Fibroblast of skin of abdomen (primary cell): Measurements from ENCODE around the gene ZGRF1.
"Not testable (repeated sequence)": the region's sequence is repeated elsewhere in the genome, so short reads cannot be mapped to it uniquely, and the experiment has no call there.

Experiments used
- DNase-seq: peaks from one replicate; pipeline ENCODE4 v3.0.0-alpha.2; 2013

The ZGRF1 gene

DNA sequence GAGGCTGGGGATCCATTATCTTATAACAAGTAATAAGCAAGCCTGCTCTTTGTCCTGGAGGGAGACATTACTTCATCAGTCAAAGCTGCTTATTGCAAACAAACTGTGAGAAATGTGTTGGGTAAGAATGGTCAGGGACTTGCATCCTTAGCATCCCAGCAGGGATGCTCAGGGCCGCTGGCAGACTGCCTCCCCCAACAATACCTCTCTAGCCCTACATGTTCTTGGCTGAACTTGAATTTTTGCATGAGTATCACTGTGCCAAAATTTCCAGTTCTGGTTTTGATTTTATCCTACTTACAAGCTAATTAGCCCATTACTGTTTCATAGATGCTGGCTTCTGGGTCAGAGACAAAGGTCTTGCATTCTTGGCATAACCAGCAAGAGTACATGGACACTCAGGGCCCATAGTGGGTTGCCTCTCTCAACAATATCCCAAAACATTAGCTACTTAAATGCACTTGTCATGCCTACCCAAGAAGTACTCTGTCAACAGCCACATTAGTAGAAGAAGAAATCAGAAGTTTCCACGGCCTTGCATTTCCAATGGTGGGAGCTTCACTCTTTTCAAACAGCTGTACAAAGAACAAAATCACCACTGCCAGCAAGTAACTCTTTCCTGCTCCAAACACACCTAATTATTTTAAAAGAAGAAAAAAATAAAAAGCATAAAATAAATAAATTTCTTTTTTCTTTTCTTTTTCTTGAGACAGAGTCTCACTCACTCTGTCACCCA lies 78.9 kb downstream of the ZGRF1 start:
- DNase-seq = no peak

DNA sequence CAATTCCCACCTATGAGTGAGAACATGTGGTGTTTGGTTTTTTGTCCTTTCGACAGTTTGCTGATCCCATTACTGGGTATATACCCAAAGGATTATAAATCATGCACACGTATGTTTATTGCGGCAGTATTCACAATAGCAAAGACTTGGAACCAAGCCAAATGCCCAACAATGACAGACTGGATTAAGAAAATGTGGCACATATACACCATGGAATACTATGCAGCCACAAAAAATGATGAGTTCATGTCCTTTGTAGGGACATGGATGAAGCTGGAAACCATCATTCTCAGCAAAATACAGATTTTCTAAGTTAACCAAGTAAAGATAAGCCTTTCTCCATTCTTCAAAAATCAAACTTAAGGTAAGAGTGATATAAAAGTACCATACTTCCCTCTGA lies 82.4 kb downstream of the ZGRF1 start:
- not testable (repeated sequence) for DNase-seq

- DNase-seq = peak; percentile 61
Measured at GRCh38 chr4:112552668-112553067, 84.0 kb downstream of the ZGRF1 start.

DNA sequence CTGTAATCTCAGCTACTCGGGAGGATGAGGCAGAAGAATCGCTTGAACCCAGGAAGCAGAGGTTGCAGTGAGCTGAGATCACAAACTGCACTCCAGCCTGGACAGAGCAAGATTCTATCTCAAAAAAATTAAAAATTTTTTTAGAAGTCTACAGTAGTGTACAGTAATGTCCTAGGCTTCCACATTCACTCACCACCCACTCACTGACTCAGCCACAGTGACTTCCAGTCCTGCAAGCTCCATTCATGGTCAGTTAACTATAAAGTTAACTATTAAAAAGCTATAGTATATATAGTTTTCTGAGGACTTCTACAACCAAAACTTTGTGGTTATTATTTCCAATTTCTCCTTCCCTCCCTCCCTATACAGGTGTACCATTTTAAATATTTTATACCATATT lies 86.0 kb downstream of the ZGRF1 start:
- peak; percentile 55 for DNase-seq

DNA sequence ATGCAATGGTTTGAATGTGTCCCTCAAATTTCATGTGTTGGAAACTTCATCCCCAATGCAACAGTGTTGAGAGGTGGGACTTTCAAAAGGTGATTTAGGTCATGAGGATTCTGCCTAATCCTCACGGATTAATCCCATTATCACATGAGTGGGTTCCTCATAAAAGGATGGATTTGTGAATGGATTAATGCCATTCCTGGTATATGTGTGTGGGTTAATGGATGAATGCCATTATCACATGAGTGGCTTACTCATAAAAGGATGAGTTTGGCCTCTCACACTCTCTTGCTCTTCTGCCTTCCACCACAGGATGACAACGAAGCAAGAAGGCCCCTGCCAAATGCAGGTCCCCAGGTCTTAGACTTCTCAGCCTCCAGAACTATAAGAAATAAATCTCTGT lies 90.2 kb downstream of the ZGRF1 start:
- DNase-seq = no peak

DNA sequence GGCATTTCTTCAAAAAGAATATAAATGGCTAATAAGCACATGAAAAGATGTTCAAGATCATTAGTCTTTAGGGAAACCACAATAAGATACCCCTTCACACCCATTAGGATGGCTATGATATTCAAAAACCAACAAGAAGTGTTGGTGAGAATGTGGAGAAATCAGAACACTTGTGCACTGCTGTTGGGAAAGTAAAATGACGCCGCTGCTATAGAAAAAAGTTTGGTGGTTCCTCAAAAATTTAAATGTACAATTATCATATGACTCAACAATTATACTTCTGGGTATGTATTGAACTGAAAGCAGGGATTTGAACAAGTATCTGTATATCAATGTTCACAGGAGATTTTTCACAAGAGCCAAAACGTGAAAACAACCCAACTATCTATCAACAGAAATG lies 91.4 kb downstream of the ZGRF1 start:
- DNase-seq = no peak

- no peak for DNase-seq
Measured at GRCh38 chr4:112540695-112541094, 96.0 kb downstream of the ZGRF1 start.

DNA sequence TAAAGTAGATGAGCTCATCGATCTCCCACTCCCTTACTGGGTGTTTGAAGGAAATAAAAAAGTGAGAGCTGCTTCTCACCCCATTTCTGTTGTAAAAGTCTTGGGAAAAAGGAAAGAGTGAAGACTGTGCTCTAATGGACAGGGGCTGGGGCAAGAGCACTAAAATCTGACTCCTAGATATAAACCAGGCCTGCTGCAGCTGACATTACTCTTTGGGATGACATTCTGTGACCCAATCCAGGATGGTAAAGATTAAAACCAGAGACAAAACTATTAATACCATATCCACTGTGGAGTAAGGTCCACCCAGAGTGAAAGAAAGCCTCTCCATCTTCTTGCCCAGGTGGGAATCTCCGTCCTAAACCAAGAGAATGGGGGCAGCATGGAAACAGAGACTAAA lies 100.6 kb downstream of the ZGRF1 start:
- DNase-seq = no peak

DNA sequence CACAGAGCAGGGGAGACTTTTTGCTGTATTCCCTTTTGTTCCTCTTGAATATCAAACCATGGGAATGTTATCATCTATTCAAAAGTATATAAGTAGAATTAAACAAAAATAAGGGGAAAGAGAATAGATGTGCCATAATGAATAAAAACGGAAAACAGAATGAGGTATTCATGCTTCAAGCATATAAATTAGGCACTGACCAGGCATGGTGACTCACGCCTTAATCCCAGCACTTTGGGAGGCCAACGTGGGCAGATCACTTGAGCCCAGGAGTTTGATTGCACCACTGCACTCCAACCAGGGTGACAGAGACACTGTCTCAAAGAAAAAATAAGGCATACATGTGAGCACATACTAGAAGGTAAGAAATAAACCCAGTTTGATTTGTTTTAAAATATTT lies 104.4 kb downstream of the ZGRF1 start:
- no peak for DNase-seq

GRCh38 chr4:112531146-112531545 lies 105.6 kb downstream of the ZGRF1 start:
- DNase-seq = no peak

GRCh38 chr4:112526061-112526460 lies 110.6 kb downstream of the ZGRF1 start:
- DNase-seq = peak; percentile 29

GRCh38 chr4:112523764-112524505 lies 112.8 kb downstream of the ZGRF1 start:
- DNase-seq = no peak

DNA sequence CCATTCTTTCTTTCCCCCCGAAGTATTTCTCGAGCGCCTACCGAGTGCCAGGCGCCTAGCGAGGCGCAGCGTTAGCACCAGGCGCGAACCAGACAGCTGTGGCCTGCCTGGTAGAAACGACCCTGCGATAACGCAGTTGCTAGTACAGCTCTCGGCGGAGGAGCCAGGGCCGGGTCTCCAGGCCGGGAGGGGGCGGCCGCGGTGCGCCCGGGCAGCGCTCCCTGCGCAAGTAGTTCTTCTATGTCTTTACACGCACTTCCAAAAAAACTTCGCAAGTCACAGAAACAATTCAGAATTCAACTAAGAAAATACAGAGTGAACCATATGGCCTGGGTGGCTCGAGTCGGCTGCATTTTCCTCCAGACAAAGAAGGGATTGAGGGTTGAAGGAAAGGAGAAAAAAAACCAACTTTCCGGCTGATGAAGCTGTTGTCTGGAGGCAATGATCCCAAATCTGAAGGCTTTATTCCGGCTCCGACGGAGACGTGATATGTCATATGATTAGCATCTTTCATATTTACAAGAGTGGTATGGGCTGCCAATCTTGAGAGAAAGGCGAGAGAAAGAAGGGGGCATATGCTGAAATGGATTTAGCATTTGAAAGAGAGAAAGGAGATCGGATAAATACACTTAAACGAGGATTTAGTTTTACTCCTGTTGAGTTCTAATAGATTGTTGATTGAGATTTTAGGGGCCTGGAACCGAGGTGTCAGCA lies 113.5 kb downstream of the ZGRF1 start:
- DNase-seq = peak; percentile 52

DNA sequence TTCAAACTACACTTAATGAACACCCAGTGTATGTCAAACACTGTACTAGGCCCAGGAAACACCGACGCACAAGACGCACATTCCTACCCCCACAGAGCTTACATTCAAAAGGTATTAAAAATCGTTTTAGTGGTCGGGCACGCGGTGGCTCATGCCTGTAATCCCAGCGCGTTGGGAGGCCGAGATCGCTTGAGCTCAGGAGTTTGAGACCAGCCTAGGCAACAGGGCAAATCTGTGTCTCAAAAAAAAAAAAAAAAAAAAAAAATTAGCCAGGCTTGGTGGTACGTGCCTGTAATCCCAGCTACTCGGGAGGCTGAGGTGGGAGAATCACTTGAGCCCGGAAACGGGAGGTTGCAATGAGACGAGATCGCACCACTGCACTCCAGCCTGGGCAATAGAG lies 114.3 kb downstream of the ZGRF1 start:
- not testable (repeated sequence) for DNase-seq

DNA sequence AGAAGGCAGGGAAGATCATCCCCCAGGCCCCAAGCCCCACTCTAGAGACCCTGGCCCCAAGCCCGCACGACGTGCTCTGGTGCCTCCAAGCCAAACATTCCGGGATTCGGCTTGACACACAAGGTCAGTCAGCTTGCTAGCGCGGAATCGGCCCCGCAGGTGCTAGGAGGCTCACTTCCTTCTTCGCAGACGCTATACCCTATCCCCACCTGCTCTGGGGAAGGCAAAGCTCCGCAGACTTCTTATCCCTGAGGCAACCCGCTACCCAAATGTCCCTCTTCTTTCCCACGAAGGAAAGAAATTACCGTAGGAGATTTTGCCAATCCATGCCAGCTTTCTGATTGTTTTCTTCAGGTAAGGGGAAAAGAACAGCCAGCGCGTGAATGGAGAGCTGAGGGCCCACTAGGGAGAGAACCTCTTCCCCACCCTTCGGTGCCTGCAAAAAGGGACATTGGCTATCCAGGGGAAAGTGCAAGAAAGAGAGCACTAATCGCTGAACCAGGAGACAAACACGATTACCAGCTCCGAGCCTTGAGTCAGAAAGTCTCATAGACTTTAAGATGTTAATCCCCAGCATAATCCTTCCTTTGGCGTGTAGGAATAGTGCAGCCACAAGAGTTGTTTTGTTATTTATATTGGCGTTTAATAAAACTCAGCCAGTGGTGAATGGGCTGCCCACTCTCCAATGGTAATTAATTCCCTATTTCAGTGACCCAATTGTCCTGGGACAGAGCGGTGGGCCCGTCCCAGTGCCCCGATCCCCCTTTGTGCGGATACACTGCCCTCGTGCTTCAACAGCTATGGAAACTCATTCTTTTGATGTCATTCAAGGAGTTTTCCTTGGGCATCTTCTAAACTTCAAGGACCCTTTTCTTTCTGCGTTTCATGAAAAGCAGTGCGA lies 115.3 kb downstream of the ZGRF1 start:
- DNase-seq = no peak

DNA sequence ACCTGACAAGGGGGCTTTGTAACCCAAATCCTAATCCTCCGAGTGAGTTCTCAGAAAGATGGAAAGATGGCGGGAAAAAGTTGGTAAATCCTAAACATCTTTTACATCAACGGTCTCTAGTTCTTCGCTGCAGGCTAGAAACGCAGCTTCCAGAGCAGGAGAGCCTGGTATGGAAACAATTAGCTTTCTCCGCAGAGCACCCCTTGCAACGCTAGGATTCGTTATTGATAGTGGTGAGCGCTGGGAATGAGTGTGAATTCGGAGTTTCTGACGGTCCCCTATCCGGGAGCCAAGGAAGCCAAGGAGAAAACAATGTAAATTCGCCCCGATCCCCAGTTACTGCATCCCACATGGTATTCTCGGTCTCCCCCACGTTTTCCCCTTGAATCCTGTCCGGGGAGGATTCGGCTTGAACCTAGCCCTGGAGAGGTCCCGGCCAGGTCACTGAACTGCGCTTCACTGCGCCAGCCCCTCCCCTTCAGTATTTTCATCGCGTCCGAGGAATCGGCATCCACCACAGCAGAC lies 116.0 kb downstream of the ZGRF1 start:
- no peak for DNase-seq

DNA sequence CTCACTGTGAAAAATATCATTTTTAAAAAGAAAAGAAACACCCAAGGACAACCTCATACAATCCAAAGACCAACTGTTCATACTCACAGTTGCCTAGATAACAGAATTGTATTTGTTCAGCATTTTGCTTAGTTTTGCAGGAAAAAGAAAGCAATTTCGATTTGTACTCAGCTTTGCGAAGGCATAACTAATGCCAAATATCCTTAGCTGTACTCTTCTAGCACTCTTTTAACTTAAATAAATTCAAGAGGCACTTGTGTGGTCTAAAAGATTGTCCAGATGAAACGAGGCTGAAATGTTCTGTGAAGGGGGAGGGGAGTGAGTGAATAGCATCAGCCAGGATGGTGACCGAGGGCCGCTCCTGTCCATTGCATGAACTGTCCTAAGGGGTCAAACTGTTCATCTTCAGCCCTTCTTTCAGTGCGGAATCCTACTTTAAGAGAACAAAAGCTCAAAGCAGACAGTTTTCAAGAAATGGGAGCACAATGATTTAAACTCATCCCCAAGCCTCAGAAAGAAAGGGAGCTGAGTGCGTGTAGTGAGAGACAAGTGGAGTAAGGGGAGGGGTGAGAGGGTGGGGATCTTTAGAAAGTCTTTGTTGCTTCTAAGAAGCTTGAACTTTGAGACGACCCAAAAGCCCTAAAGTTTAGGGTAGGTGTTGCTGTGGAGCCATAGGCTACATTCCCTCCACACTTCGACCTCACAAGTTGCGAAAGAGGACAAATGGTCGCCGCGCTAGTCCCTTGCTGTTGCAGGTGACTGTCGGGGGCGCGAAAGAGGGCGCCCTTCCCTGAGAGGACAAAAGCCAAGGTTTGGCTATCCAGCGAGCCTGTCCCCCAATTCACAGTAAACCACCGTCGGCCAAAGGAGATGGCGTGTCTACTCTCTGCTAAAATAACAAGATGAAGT lies 116.8 kb downstream of the ZGRF1 start:
- no peak for DNase-seq

DNA sequence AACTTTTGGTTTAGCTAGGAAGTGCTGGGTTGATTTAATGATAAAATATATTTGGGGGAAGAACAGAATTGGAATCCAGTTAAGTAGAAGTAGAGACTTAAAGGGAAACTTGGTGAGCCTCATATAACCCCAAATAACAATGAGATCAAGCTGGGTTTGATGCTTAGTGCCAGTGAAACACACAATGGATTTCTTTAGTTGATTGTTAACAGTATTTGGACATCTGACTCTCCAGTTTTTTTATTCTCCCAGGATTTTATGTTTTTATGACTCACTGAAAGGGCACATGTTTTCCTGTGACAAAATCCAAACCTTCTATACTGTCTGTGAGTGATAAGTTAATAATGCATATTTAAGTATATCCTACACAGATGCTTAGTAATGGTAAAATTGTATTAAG lies 118.0 kb downstream of the ZGRF1 start:
- DNase-seq = no peak

- no peak for DNase-seq
Measured at GRCh38 chr4:112517911-112518310, 118.8 kb downstream of the ZGRF1 start.

GRCh38 chr4:112517067-112517634 lies 119.6 kb downstream of the ZGRF1 start:
- no peak for DNase-seq
